ENCODE data around the gene SH3D21. TPM values are rescaled to one million over a fixed set of nuclear protein-coding genes. Genes with fewer than 3 reads are reported as not detected.
A peak's percentile ranks its signal among the peaks of the same experiment; 100 is the strongest.

The SH3D21 gene
- total and polyA plus RNA-seq, 2 donors, result 1.3 to 6.0 TPM

DNA sequence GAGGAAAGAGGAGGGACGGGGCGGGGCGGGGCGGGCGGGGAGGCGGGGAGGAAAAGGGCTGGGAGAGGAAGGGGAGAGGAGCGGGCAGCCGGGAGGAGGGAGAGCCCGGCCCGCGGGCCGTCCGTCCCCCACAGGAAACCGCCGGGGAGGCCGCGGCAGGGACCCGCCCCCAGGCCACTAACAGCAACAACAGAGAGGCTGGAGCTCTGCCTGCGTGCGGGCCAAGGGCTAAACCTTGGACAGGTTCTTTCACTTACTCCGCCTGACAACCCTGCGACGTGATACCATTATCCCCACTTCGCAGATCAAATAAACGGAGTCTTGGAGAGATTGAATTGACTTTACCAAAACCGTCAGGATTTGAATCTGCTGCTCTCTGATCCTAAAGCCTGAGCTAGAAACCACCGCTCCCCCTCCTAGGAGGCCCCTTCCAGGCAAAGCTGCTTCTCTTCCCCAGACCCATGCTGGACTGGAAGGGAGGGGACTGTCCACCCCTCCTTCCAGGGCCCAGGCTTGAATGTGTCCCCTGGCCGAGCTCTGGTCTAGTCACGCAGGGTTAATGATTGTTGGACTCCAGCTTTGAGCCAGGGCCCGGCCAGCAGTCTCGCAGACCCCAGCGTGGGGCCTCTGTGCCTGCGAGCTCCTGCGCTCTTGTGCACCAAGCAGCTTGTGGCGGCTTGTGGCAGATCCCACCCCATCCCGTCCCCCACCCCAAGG, 17.6 kb downstream of the SH3D21 start, which contains the start of gene EVA1B:
EVA1B (minus strand) TSS at position 10 of the 717 bp plus-strand sequence. CDS start 608 bp downstream, outside the sequence.
- Histone ChIP-seq H3K27ac (ENCODE audit: low read depth in 1 of 2, low read length in 1 of 2) (peak within 1 kb of the TSS in 1 of 2 donors; percentile 62), H3K36me3 (ENCODE audit: control insufficient read depth in 2 of 2, insufficient read depth in 2 of 2, low read length in 1 of 2) (no peaks in the 10 kb centered on the region), H3K9me3 (ENCODE audit: control insufficient read depth in 2 of 2, insufficient read depth in 1 of 2, low read length in 1 of 2) (no peaks in the 10 kb centered on the region), H3K4me1 (ENCODE audit: control insufficient read depth in 2 of 2, insufficient read depth in 2 of 2, low read length in 2 of 2) (peaks cover 8 to 36% of the 10 kb centered on the region in 2 donors), H3K4me3 (ENCODE audit: low read length in 2 of 2) (peak within 1 kb of the TSS; percentile 20 to 57), H3K27me3 (ENCODE audit: control insufficient read depth in 2 of 2, insufficient read depth in 1 of 2, low read length in 1 of 2) (peaks cover 49 to 69% of the 10 kb centered on the region in 2 donors)
- WGBS, result 3% methylated on average over 36 of the region's 36 CpGs
- DNase-seq (ENCODE audit: low read depth in 6 of 9, low spot score in 9 of 9), result peak in 1 of 9 donors; percentile 31

DNA sequence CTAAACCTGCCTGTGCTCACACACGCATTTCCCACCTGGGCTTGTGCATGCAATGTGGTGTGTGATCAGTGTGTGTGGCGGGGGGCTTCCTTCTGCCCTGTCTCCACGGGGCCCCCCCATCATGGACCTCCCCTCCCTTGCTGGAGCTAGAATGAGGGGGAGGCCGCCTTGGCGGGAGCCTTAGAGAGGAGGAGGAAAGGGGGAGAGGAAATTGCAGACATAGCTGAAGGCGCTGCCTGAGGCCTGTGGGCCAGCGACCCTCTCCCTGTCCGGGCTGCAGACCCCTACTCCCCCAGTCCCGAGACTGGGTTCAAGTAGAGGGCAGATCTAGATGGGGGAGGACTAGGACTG, 18.2 kb downstream of the SH3D21 start:
- DNase-seq (ENCODE audit: low read depth in 6 of 9, low spot score in 9 of 9), result no peak
- no peak overlapping the region for H3K27ac ChIP-seq (ENCODE audit: low read depth in 1 of 2, low read length in 1 of 2)
- H3K27me3 ChIP-seq (ENCODE audit: control insufficient read depth in 2 of 2, insufficient read depth in 1 of 2, low read length in 1 of 2), result peaks cover 49 to 66% of the 10 kb centered on the region in 2 donors
- WGBS, result 12% methylated on average over 9 of the region's 9 CpGs
- peaks cover 8 to 36% of the 10 kb centered on the region in 2 donors for H3K4me1 ChIP-seq (ENCODE audit: control insufficient read depth in 2 of 2, insufficient read depth in 2 of 2, low read length in 2 of 2)
- H3K4me3 ChIP-seq (ENCODE audit: low read length in 2 of 2), result no peak overlapping the region
- H3K9me3 ChIP-seq (ENCODE audit: control insufficient read depth in 2 of 2, insufficient read depth in 1 of 2, low read length in 1 of 2), result no peaks in the 10 kb centered on the region
- no peaks in the 10 kb centered on the region for H3K36me3 ChIP-seq (ENCODE audit: control insufficient read depth in 2 of 2, insufficient read depth in 2 of 2, low read length in 1 of 2)

DNA sequence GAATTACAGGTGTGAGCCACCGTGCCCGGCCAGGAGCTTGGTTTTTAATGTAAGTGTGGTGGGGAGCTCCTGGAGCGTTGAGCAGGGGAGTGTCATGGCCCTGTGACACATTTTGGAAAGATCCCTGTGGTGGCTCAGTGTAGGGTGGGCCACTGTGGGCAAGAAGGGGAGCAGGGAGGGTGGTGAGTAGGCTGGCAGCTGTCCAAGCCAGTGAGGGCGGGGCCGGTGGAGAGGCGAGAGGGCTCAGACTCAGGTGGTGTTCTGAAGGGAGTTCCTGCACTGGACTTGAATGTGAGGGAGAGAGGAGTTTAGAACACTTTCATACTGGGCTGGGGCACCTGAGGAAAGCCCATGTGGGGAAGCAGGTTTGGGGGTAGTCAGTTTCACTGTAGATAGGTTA, 20.3 kb downstream of the SH3D21 start:
- Histone ChIP-seq H3K4me3 (ENCODE audit: low read length in 2 of 2) (no peak overlapping the region), H3K9me3 (ENCODE audit: control insufficient read depth in 2 of 2, insufficient read depth in 1 of 2, low read length in 1 of 2) (no peaks in the 10 kb centered on the region), H3K36me3 (ENCODE audit: control insufficient read depth in 2 of 2, insufficient read depth in 2 of 2, low read length in 1 of 2) (no peaks in the 10 kb centered on the region), H3K27me3 (ENCODE audit: control insufficient read depth in 2 of 2, insufficient read depth in 1 of 2, low read length in 1 of 2) (peaks cover 36 to 45% of the 10 kb centered on the region in 2 donors), H3K27ac (ENCODE audit: low read depth in 1 of 2, low read length in 1 of 2) (no peak overlapping the region), H3K4me1 (ENCODE audit: control insufficient read depth in 2 of 2, insufficient read depth in 2 of 2, low read length in 2 of 2) (peaks cover 8 to 22% of the 10 kb centered on the region in 2 donors)
- DNase-seq (ENCODE audit: low read depth in 6 of 9, low spot score in 9 of 9), result no peak
- WGBS, result 50% methylated on average over 6 of the region's 6 CpGs

DNA sequence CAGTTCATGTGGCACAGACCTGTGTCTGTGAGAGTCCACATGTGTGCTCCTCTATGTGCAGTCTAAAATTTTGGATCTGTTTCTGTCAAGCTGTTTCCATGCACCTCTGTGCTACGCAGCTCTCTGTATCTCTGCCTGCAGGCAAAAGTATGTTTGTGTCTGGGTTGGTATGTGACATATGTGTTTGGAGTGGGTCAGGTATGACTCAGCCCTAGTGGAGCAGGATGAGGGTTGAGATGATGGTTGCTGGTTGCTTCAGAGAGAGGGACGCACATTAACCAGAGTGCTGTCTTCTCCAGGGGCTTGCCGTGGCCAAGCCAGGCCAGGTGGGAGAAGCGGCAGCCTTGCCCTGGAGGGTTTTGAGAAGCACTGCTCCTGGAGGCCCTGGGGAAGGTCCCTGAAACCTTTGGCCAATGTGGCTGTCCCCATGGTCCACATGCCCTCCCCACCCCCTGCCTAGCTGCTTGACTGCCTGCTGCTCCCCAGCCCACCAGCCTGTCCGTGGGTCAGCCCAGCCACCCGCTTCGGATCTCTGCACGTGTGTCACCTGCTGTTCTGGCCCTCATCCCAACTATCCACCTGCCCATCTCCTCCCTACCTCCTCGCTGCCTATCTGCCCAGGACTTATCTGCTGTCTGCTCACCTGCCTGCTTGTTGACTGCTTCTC, 21.4 kb downstream of the SH3D21 start:
- H3K27ac ChIP-seq (ENCODE audit: low read depth in 1 of 2, low read length in 1 of 2), result no peak overlapping the region

DNA sequence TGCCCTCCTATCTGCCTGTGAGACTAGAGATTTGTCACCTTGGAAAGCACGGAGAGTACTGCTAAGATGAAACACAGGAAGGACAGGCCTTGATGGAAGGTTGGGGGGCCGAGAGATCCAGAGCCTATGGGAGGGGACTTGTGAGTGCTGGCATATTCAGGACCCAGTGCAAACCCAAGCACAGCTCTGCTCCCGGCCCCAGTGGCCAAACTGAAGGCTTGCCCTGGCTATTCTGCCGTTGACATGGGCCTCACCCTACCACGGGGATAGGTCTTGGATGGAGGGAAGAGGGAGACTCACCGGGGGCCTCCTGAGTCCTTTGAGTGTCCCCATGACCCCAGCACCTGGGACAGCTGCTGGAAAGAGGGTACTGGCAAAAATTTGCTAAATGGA, 21.9 kb downstream of the SH3D21 start:
- H3K36me3 ChIP-seq (ENCODE audit: control insufficient read depth in 2 of 2, insufficient read depth in 2 of 2, low read length in 1 of 2), result no peaks in the 10 kb centered on the region
- no peaks in the 10 kb centered on the region for H3K9me3 ChIP-seq (ENCODE audit: control insufficient read depth in 2 of 2, insufficient read depth in 1 of 2, low read length in 1 of 2)
- peaks cover 21 to 33% of the 10 kb centered on the region in 2 donors for H3K27me3 ChIP-seq (ENCODE audit: control insufficient read depth in 2 of 2, insufficient read depth in 1 of 2, low read length in 1 of 2)
- H3K27ac ChIP-seq (ENCODE audit: low read depth in 1 of 2, low read length in 1 of 2), result no peak overlapping the region
- 95% methylated on average over 6 of the region's 6 CpGs for WGBS
- DNase-seq (ENCODE audit: low read depth in 6 of 9, low spot score in 9 of 9), result no peak
- H3K4me3 ChIP-seq (ENCODE audit: low read length in 2 of 2), result no peak overlapping the region
- peaks cover 7 to 10% of the 10 kb centered on the region in 2 donors for H3K4me1 ChIP-seq (ENCODE audit: control insufficient read depth in 2 of 2, insufficient read depth in 2 of 2, low read length in 2 of 2)

More for the DNA sequence above, 21.4 kb downstream of the SH3D21 start:
- Histone ChIP-seq H3K9me3 (ENCODE audit: control insufficient read depth in 2 of 2, insufficient read depth in 1 of 2, low read length in 1 of 2) (no peaks in the 10 kb centered on the region), H3K4me1 (ENCODE audit: control insufficient read depth in 2 of 2, insufficient read depth in 2 of 2, low read length in 2 of 2) (peaks cover 8 to 15% of the 10 kb centered on the region in 2 donors), H3K36me3 (ENCODE audit: control insufficient read depth in 2 of 2, insufficient read depth in 2 of 2, low read length in 1 of 2) (no peaks in the 10 kb centered on the region), H3K4me3 (ENCODE audit: low read length in 2 of 2) (no peak overlapping the region), H3K27me3 (ENCODE audit: control insufficient read depth in 2 of 2, insufficient read depth in 1 of 2, low read length in 1 of 2) (peaks cover 26 to 38% of the 10 kb centered on the region in 2 donors)
- DNase-seq (ENCODE audit: low read depth in 6 of 9, low spot score in 9 of 9), result no peak
- 94% methylated on average over 9 of the region's 9 CpGs for WGBS

DNA sequence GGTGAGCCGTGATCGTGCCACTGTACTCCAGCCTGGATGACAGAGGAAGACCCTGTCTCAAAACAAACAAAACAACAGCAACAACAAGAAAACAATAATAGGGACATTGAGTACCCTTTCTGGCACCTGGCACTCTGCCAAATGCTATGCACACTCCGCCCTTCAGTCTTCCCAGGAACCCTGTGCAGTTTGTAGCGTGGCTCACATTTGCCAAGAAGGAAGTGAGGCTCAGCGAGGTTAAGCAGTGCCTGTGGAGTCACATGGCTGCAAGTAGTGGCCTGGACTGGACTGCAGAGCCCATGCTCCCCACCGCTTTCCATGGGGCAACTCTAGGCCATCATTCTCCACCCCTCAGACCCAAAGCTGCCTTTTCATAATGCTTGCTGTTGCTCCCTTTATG, 22.5 kb downstream of the SH3D21 start:
- no peaks in the 10 kb centered on the region for H3K9me3 ChIP-seq (ENCODE audit: control insufficient read depth in 2 of 2, insufficient read depth in 1 of 2, low read length in 1 of 2)
- H3K27ac ChIP-seq (ENCODE audit: low read depth in 1 of 2, low read length in 1 of 2), result no peak overlapping the region
- DNase-seq (ENCODE audit: low read depth in 6 of 9, low spot score in 9 of 9), result no peak
- WGBS, result 84% methylated on average over 6 of the region's 6 CpGs
- H3K36me3 ChIP-seq (ENCODE audit: control insufficient read depth in 2 of 2, insufficient read depth in 2 of 2, low read length in 1 of 2), result no peaks in the 10 kb centered on the region
- peaks cover 15 to 27% of the 10 kb centered on the region in 2 donors for H3K27me3 ChIP-seq (ENCODE audit: control insufficient read depth in 2 of 2, insufficient read depth in 1 of 2, low read length in 1 of 2)
- H3K4me1 ChIP-seq (ENCODE audit: control insufficient read depth in 2 of 2, insufficient read depth in 2 of 2, low read length in 2 of 2), result peaks cover 4 to 9% of the 10 kb centered on the region in 2 donors
- no peak overlapping the region for H3K4me3 ChIP-seq (ENCODE audit: low read length in 2 of 2)

DNA sequence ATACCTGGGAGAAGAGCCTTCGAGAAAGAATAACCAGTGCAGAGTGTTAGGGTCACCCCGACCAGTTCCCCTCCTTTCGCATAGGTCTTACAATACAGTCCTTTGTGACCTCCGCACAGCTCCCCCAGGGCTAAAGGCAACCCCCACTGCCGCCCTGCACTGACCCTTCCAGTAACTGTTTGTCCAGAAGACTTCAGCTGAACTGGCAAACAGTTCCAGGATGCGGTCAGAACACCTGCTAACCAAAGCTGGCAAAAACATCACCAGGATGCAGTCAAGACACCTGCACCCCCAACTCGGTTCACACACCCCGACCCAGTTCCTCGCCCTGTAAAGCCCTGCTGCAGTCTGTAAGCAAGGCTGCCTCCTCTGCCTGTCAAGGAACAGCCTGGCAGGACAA, 23.6 kb downstream of the SH3D21 start:
- Histone ChIP-seq H3K9me3 (ENCODE audit: control insufficient read depth in 2 of 2, insufficient read depth in 1 of 2, low read length in 1 of 2) (no peaks in the 10 kb centered on the region), H3K4me3 (ENCODE audit: low read length in 2 of 2) (no peak overlapping the region), H3K27me3 (ENCODE audit: control insufficient read depth in 2 of 2, insufficient read depth in 1 of 2, low read length in 1 of 2) (peaks cover 4 to 16% of the 10 kb centered on the region in 2 donors), H3K4me1 (ENCODE audit: control insufficient read depth in 2 of 2, insufficient read depth in 2 of 2, low read length in 2 of 2) (no peaks in the 10 kb centered on the region), H3K36me3 (ENCODE audit: control insufficient read depth in 2 of 2, insufficient read depth in 2 of 2, low read length in 1 of 2) (no peaks in the 10 kb centered on the region), H3K27ac (ENCODE audit: low read depth in 1 of 2, low read length in 1 of 2) (no peak overlapping the region)
- no peak for DNase-seq (ENCODE audit: low read depth in 6 of 9, low spot score in 9 of 9)
- WGBS, result 91% methylated on average over 9 of the region's 9 CpGs

DNA sequence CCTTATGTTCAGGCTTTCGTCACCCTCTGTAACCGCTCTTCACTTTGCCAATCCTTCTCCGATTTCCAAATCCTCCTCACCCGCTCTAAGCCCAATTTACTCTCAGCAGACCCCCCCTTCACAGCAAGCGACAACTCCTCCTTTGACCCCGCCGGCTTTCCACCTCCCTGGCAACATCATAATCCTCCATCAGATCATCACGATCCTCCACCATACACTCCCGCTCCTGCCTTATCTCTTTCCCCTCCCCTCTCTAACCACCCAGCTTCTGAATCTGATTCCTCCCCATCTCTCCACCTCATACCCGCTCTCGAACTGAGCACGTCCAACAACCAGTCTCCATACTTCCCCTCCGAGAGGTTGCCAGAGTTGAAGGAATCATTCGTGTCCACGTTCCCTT, 24.8 kb downstream of the SH3D21 start:
- H3K4me1 ChIP-seq (ENCODE audit: control insufficient read depth in 2 of 2, insufficient read depth in 2 of 2, low read length in 2 of 2), result no peaks in the 10 kb centered on the region
- H3K36me3 ChIP-seq (ENCODE audit: control insufficient read depth in 2 of 2, insufficient read depth in 2 of 2, low read length in 1 of 2), result no peaks in the 10 kb centered on the region
- WGBS, result 96% methylated on average over 15 of the region's 15 CpGs
- DNase-seq (ENCODE audit: low read depth in 6 of 9, low spot score in 9 of 9), result no peak
- H3K27ac ChIP-seq (ENCODE audit: low read depth in 1 of 2, low read length in 1 of 2), result no peak overlapping the region
- H3K27me3 ChIP-seq (ENCODE audit: control insufficient read depth in 2 of 2, insufficient read depth in 1 of 2, low read length in 1 of 2), result peaks cover 0 to 7% of the 10 kb centered on the region in 2 donors
- H3K9me3 ChIP-seq (ENCODE audit: control insufficient read depth in 2 of 2, insufficient read depth in 1 of 2, low read length in 1 of 2), result no peaks in the 10 kb centered on the region
- H3K4me3 ChIP-seq (ENCODE audit: low read length in 2 of 2), result no peak overlapping the region

DNA sequence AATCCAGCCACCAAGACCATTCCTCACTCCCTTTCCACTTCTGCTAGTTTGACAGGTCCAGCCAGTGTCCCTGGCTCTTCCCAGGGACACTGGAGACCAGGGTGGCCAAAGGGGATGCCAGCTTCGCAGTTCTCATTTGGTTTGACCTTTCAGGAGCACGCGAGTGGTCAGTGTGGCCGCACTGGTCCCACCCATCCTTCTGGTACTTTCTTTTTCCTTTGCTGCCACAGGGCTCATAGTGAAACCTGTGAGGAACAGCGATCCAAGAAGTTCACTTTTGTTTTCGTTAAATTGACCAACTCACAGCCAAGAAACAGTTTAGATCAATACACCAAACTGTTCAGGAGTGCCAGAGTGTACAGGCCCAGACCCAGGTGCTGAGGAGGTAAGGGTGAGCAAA, 31.7 kb downstream of the SH3D21 start:
- Histone ChIP-seq H3K9me3 (ENCODE audit: control insufficient read depth in 2 of 2, insufficient read depth in 1 of 2, low read length in 1 of 2) (no peaks in the 10 kb centered on the region), H3K4me3 (ENCODE audit: low read length in 2 of 2) (no peak overlapping the region), H3K27me3 (ENCODE audit: control insufficient read depth in 2 of 2, insufficient read depth in 1 of 2, low read length in 1 of 2) (no peaks in the 10 kb centered on the region), H3K27ac (ENCODE audit: low read depth in 1 of 2, low read length in 1 of 2) (no peak overlapping the region), H3K4me1 (ENCODE audit: control insufficient read depth in 2 of 2, insufficient read depth in 2 of 2, low read length in 2 of 2) (no peaks in the 10 kb centered on the region), H3K36me3 (ENCODE audit: control insufficient read depth in 2 of 2, insufficient read depth in 2 of 2, low read length in 1 of 2) (peaks cover 6 to 18% of the 10 kb centered on the region in 2 donors)
- 98% methylated on average over 6 of the region's 6 CpGs for WGBS
- no peak for DNase-seq (ENCODE audit: low read depth in 6 of 9, low spot score in 9 of 9)

Measured in thymus (tissue), 11 donors.